HG03039 (cell line): ENCODE measurements around the gene MYRIP.

ENCODE experiments used
- ATAC-seq: cut with Tn5 transposase; IDR thresholded peaks from one replicate; pipeline ENCODE4 v1.9.1; 2021; ENCODE audit warnings: mild to moderate bottlenecking, moderate library complexity; ENCODE audit not compliant: unreplicated experiment

Gene MYRIP

DNA sequence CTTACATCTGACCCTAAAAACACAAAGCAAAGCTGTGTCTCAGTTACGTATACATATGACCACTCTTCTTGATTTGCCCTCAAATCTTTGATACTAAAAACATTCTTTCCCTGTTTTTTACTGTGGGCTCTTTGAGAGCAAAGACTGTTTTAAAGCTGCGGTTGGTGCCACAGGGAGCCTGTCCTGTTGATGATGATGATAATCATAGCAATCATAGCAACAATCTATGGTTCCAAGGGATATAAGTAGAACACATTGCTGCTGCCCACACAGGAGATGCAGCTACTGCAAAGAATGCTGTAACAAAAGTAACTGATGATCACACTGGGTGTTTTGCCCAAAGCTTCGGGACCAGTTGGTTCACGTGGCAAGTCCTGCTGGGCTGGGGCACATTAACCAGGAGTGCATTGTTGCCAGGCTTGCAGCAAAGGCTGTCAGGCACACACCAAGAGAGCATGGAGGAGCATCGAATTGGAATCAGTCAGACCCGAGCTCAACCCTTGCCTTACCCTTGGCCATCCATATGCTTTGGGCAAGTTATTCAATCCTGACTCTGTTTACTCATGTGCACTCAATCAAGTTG is 368.7 kb downstream of the MYRIP start:
- ATAC-seq, result no peak

DNA sequence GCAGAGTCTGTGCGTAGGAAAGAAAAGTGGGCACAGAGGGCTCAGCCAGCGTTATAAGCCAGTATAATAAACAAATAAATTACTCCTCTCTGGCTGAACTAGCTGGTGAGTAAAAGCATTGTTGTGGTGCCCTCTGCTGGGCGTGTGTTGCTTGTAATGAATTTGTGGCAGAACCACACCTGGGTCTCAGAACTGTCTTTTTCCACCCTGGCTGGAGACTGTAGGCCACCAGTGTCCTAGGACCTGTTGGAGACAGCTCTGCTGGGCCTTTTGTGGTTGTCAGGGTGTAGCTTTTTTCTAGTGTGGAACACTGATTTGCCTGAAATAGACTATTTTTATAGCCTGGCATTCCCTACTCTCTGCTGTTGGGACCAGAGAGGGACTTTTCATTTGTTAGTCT is 369.6 kb downstream of the MYRIP start:
- ATAC-seq, result no peak

- no peak for ATAC-seq
Observed at GRCh38 chr3:40181182-40181581, 371.8 kb downstream of the MYRIP start.

DNA sequence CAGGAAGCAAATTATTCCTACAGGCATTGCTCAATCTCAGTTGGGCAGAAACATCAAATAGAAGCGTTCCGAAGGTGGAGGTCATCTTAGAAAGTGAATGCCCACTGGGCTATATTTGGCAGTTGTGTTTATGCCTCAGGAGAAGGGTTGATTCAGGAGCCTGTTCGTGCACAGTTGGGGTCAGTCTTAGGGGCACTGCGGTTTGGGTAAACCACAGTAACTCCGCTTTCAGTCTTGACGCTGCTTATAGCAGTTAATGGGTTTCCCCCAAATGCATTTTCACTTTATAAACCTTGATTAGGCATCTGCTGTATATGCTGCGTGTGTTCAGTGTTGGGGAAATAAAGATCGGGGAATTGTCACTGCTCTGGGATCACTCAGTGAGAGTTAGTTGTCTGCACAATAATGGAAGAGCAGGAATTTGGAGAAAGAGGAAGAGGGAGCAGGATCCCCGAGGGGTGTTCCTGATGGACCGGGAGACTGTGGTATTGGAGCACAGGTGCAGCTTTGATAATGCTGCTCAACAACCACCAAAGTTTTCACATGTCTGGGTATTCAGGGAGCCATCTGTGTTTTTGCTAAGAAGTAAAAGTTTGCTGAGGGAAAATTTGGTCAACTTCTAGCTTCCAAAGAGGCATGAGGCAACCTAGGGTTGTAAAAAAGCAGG is 375.8 kb downstream of the MYRIP start:
- peak; percentile 43 for ATAC-seq

DNA sequence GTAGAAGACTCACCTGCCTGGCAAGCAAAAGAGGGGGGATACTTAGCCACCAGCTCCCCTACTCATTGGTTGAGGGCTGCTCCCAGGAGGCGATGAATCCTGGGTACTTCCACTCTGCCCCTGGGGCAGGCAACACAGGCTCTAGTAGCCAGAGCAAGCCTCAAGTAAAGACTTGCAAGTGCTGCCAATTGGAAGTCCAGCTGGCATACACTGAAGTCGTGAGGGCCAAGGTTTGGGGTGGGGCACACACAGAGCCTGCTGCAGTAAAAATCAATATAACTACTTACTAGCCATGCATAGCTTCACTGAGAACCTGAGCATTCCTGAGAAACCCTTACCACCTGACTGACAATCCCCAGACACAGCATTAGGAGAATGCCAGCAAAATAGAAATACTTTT is 377.1 kb downstream of the MYRIP start:
- ATAC-seq, result no peak

GRCh38 chr3:40187945-40188344 is 378.5 kb downstream of the MYRIP start:
- peak; percentile 66 for ATAC-seq

GRCh38 chr3:40189118-40189517 is 379.7 kb downstream of the MYRIP start:
- ATAC-seq, result no peak

GRCh38 chr3:40190056-40190455 is 380.6 kb downstream of the MYRIP start:
- ATAC-seq, result no peak

DNA sequence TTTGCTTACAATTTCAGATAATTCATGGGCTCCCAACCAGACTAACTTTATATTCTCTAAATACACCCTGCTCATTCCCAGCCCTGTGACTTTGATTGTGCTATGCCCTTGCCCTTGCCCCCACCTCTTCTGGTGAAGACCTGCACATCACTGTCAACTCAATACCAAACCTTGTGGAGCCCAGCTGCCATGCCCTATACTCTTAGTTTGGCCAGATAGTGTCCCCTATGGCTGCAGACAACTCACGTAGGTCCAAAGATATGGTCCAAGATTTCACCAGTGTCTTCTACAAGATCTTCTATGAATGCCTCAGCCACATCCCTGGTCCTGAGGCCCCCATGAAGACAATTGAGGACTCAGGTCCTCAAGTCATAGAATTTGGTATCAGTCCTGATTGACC is 381.8 kb downstream of the MYRIP start:
- ATAC-seq, result no peak

DNA sequence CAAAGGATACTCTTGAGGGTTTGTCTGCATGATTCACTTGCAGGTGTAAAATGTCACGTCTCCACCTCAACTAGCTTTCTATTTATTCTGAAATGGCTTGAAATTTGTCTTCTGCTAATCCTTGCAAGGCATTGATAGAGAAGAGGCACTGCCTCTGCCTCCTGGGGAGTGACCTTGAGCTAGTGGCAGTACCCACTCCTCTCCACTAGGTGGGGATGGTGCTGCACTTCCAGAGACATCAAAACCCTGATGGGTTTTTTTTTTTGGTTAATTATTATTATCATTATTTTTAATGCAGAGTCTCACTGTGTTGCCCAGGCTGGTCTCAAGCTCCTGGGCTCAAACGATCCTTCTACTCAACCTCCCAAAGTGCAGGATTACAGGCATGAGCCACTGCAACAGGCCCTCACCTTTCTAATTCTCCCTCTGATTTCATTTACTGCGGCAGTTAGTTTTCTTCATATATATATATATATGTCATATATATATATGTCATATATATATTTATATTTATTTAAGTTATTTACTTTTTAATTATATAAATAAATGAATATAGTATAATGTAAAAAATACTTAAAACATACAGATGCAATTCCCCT is 382.5 kb downstream of the MYRIP start:
- ATAC-seq, result peak; percentile 52

- no peak for ATAC-seq
Observed at GRCh38 chr3:40192628-40193027, 383.2 kb downstream of the MYRIP start.

GRCh38 chr3:40196966-40197365 is 387.6 kb downstream of the MYRIP start:
- ATAC-seq, result no peak

DNA sequence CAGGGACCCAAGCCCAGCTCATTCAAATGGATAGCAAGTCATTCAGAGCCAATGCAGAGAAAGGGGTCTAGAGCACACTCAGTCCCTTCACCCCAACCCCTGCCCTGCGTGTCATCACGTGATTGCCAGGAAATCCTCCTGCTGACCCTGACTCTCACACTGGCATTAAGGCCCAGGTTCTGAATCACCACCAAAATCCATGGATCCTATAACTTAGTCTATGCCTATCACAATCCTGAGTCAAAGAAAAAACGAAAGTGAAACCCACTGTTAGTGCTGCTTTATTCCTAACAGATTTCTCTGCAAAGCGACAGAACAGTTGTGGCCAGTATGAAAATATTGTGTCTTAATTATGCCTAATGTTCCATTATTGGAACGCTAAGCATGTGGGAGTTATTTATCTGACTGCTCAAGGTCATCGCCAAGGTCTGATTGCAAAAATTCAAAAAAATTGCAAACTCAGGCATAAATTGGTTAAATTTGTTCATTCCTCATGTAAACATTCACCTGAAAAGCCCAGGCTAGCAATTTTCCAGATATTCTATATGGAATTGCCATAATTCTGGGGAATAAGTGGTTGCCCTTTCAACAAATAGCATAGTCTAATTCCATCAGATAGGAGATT is 391.4 kb downstream of the MYRIP start:
- ATAC-seq, result no peak

- no peak for ATAC-seq
Observed at GRCh38 chr3:40201770-40202169, 392.4 kb downstream of the MYRIP start.

- no peak for ATAC-seq
Observed at GRCh38 chr3:40206522-40206921, 397.1 kb downstream of the MYRIP start.

- ATAC-seq, result no peak
Observed at GRCh38 chr3:40207796-40208195, 398.4 kb downstream of the MYRIP start.

DNA sequence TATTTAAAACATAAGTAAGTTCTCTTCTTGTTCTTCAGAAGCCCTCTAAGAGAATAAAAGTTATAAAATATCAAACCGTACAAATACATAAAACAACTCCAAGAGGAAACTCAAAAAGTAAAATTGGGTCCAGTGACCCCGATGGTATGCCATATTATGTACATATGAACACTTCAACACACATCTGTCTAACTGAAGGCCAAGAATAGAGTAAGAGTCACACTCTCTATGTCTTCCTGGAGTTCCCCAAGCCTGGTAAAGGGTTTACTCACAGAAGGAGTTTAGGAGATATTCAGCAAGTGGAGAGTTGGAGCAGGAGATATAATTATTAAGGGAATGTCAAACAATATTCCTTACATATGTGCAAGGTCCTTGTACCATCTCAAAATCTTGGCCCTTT is 398.8 kb downstream of the MYRIP start:
- no peak for ATAC-seq

DNA sequence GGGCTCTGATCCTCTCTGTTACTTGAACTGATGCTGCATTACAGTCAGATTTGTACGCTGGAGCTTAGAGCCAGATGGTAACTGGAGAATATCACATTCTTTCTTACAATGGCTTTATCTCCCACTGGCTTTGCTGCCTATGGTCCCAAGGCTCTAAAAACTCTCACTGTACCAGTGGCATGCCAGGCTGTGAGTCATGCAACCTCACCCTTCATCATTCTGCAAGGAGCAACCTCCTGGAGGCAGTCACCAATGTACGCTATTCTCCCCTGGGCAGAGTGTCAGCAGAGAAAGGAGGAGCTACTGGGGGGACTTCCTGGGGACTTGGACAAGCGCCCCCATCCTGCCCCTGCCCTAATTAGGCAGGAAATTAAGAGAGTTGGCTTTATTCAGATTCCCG is 402.2 kb downstream of the MYRIP start:
- no peak for ATAC-seq

DNA sequence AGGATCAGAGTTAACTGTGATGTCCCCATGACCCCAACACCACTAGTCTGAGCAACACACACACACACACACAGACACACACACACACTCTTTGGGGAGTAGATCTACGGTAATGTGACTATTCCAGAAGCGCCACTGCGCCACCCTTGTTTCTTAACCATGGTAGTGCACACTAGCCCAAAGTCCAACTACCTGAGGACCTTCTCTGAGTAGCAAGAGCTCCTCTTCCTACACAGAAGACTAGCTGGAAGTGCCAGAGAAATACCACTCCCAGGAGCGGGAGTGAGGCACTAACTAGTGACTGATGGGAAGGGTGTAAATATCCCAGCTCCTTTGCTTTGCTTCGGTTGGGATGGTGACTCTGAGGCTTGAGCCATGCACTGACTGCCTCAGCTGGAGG is 404.1 kb downstream of the MYRIP start:
- no peak for ATAC-seq

- ATAC-seq, result no peak
Observed at GRCh38 chr3:40215015-40215414, 405.6 kb downstream of the MYRIP start.

DNA sequence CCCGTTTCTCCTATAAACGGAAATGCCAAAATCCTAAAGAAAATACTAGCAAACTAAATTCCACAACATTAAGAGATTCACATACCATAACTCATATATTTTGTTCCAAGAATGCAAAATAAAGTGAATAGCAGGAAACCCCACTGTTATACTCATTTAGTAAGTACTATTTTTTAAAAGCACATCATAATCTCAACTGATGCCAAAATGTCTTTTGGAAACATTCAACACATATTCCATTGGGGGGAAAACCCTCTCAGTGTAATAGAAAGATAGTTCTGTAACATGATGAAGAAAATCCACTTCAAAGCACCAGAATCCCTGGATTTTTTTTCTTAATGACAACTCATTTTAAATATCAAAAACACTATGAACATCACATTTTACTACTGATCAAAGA is 407.1 kb downstream of the MYRIP start:
- no peak for ATAC-seq

DNA sequence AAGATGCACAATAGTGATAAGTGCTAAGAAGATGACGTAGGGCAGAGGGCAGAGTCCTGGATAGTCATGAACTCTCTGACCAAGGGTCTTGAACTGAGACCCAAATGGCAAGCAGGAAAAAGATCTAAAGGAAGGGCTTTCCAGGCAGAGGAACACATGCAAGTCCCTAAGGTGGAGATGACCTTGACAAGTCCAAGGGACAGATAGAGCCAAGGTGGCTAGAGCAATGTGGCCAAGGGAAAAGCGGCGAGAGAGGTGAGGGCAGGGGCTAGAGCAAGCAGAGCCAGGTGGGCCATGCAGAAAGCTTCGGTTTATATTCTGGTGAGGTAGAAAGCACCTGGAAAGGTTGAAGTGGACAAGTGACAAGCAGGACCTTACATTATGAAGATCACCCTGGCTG is 414.4 kb downstream of the MYRIP start:
- ATAC-seq, result no peak
